Osteoblast (primary cell): ENCODE measurements around the gene B4GALNT1. TPM values are rescaled to one million over a fixed set of nuclear protein-coding genes. Genes with fewer than 3 reads are reported as not detected.

Source experiments
- DNase-seq: peaks from one replicate; pipeline ENCODE4 v3.0.0; 2011; ENCODE audit warnings: low spot score, mixed read lengths; ENCODE audit not compliant: insufficient read length; ENCODE audit errors: missing footprints
- H2AFZ ChIP-seq: 2 replicates; pipeline ENCODE4 v1.6.0; 2011; ENCODE audit warnings: mild to moderate bottlenecking, low read length
- H3K27ac ChIP-seq: 2 replicates; pipeline ENCODE4 v1.5.1; 2011; ENCODE audit warnings: mild to moderate bottlenecking, low read depth, low read length, moderate library complexity
- H3K27me3 ChIP-seq: 2 replicates; pipeline ENCODE4 v1.6.0; 2012; ENCODE audit warnings: mild to moderate bottlenecking, control low read depth, inconsistent platforms, low read length, moderate library complexity; ENCODE audit not compliant: insufficient read depth
- H3K36me3 ChIP-seq: 2 replicates; pipeline ENCODE4 v1.5.1; 2011; ENCODE audit warnings: mild to moderate bottlenecking, low read length, control low read depth, moderate library complexity; ENCODE audit not compliant: insufficient read depth
- H3K4me1 ChIP-seq: 2 replicates; pipeline ENCODE4 v1.5.1; 2011; ENCODE audit warnings: mild to moderate bottlenecking, low read length, control low read depth, moderate library complexity; ENCODE audit not compliant: insufficient read depth
- H3K4me2 ChIP-seq: 2 replicates; pipeline ENCODE4 v1.6.0; 2011; ENCODE audit warnings: mild to moderate bottlenecking, low read length; ENCODE audit not compliant: insufficient read depth
- H3K4me3 ChIP-seq: fragments of 200-600 bp; sonication (generic); 3 replicates; pipeline ENCODE4 v1.5.1; 2012; ENCODE audit warnings: mild to moderate bottlenecking, low read length, inconsistent platforms; ENCODE audit not compliant: insufficient read depth
- H3K79me2 ChIP-seq: 2 replicates; pipeline ENCODE4 v1.6.0; 2012; ENCODE audit warnings: mild to moderate bottlenecking, low read length, control low read depth, inconsistent platforms; ENCODE audit not compliant: insufficient read depth
- H3K9me3 ChIP-seq: 2 replicates; pipeline ENCODE4 v1.5.1; 2011; ENCODE audit warnings: low read depth, low read length, control low read depth
- H4K20me1 ChIP-seq: 2 replicates; pipeline ENCODE4 v1.6.0; 2012; ENCODE audit warnings: mild to moderate bottlenecking, low read length, control low read depth; ENCODE audit not compliant: insufficient read depth
- CTCF ChIP-seq: IDR thresholded peaks from 2 replicates; pipeline ENCODE4 v1.5.1; 2011; ENCODE audit warnings: mild to moderate bottlenecking, low read depth, low read length, moderate library complexity; ENCODE audit errors: extremely low read depth
- total RNA-seq: library from RNA; depleted of rRNA; stranded (reverse); fragments of >200 nt; gene quantifications from 2 replicates; pipeline ENCODE4 v1.2.3, GENCODE V29; 2012

The B4GALNT1 gene
- total RNA-seq, 1 donor = 1.1 TPM

GRCh38 chr12:57605811-57606311 lies 27.1 kb downstream of the B4GALNT1 start:
- H3K4me3 ChIP-seq = peak overlapping the region; percentile 89
- peaks cover 4% of the 10 kb centered on the region for H3K36me3 ChIP-seq
- no peaks in the 10 kb centered on the region for H3K27me3 ChIP-seq
- no peak for TF ChIP-seq CTCF
- peaks cover 22% of the 10 kb centered on the region for H3K4me1 ChIP-seq
- H3K27ac ChIP-seq = no peak overlapping the region
- H2AFZ ChIP-seq = peak overlapping the region; percentile 59
- H3K4me2 ChIP-seq = peak overlapping the region; percentile 86
- DNase-seq = no peak
- H3K79me2 ChIP-seq = no peaks in the 10 kb centered on the region
- no peaks in the 10 kb centered on the region for H4K20me1 ChIP-seq
- no peaks in the 10 kb centered on the region for H3K9me3 ChIP-seq

- peak overlapping the region; percentile 59 for H2AFZ ChIP-seq
- no peak for TF ChIP-seq CTCF
- H3K27me3 ChIP-seq = no peaks in the 10 kb centered on the region
- no peaks in the 10 kb centered on the region for H3K9me3 ChIP-seq
- H3K79me2 ChIP-seq = no peaks in the 10 kb centered on the region
- DNase-seq = peak; percentile 91
- peak overlapping the region; percentile 86 for H3K4me2 ChIP-seq
- H3K4me1 ChIP-seq = peaks cover 17% of the 10 kb centered on the region
- H3K36me3 ChIP-seq = peaks cover 6% of the 10 kb centered on the region
- H3K27ac ChIP-seq = peak overlapping the region; percentile 60
- no peaks in the 10 kb centered on the region for H4K20me1 ChIP-seq
- H3K4me3 ChIP-seq = peak overlapping the region; percentile 89
These were observed 27.8 kb downstream of the B4GALNT1 start for GRCh38 chr12:57604992-57605810.

GRCh38 chr12:57604454-57604991 lies 28.5 kb downstream of the B4GALNT1 start, which contains the start of gene DTX3:
Gene DTX3, plus strand, starts transcription at chr12:57604824. Its CDS starts 1,694 bp downstream, at chr12:57606518.
- H3K27ac ChIP-seq = peak within 1 kb of the TSS; percentile 86
- H3K4me2 ChIP-seq = peak within 1 kb of the TSS; percentile 96
- H3K27me3 ChIP-seq = no peaks in the 10 kb centered on the region
- no peak for TF ChIP-seq CTCF
- peak within 1 kb of the TSS; percentile 96 for H2AFZ ChIP-seq
- H3K9me3 ChIP-seq = no peaks in the 10 kb centered on the region
- peak within 1 kb of the TSS; percentile 89 for H3K4me3 ChIP-seq
- no peaks in the 10 kb centered on the region for H4K20me1 ChIP-seq
- H3K4me1 ChIP-seq = peaks cover 17% of the 10 kb centered on the region
- H3K36me3 ChIP-seq = peaks cover 7% of the 10 kb centered on the region
- no peaks in the 10 kb centered on the region for H3K79me2 ChIP-seq
- peak; percentile 92 for DNase-seq

- DNase-seq = peak; percentile 90
- Histone ChIP-seq H3K4me1 (peaks cover 17% of the 10 kb centered on the region), H3K27ac (peak overlapping the region; percentile 86), H3K4me3 (peak overlapping the region; percentile 89), H3K4me2 (peak overlapping the region; percentile 96), H3K79me2 (no peaks in the 10 kb centered on the region), H3K9me3 (no peaks in the 10 kb centered on the region), H2AFZ (peak overlapping the region; percentile 96), H3K27me3 (no peaks in the 10 kb centered on the region), H4K20me1 (no peaks in the 10 kb centered on the region), H3K36me3 (peaks cover 13% of the 10 kb centered on the region)
- no peak for TF ChIP-seq CTCF
These were observed 29.1 kb downstream of the B4GALNT1 start for GRCh38 chr12:57603815-57604453.
